ENCODE measurements around the gene HPSE2.
A peak's percentile ranks its signal among the peaks of the same experiment; 100 is the strongest.

The HPSE2 gene

DNA sequence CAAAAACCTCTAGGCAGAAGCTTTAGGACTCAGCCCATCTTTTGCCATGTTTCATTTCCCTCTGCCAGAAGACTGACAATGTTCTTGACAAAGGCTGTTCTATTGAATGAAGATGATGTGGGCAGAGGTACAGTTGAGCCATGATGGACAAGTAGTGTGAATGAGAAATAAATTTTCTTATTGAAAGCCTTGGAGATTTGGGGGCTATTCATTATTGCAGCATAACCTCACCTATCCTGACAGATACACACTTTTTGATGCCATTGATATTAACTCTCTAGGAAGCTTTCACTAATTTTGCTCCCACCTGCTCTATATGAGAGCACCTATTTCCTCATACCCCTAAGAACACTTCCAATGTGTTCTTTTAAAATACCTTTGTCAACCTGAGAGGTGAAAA is 752.0 kb downstream of the HPSE2 start:
- no peak for DNase-seq

DNA sequence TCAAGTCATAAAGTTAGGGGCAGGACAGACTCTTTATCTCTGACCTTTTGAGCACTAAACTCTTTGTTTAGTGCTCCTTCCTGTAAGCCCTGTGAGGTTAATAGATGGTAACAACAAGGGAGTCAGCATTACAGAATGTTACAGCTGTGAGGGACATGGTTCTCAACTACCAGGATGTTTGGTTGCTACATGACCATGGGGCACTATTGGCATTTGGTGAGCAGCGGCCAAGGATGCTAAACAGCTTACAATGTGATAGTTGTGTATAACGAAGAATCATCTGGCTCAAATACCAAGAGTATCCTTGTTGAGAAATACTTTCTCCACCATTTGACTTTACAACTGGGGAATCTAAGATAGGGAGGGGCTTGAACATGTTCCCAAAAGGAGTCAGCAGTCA is 753.6 kb downstream of the HPSE2 start:
- no peak for DNase-seq

DNA sequence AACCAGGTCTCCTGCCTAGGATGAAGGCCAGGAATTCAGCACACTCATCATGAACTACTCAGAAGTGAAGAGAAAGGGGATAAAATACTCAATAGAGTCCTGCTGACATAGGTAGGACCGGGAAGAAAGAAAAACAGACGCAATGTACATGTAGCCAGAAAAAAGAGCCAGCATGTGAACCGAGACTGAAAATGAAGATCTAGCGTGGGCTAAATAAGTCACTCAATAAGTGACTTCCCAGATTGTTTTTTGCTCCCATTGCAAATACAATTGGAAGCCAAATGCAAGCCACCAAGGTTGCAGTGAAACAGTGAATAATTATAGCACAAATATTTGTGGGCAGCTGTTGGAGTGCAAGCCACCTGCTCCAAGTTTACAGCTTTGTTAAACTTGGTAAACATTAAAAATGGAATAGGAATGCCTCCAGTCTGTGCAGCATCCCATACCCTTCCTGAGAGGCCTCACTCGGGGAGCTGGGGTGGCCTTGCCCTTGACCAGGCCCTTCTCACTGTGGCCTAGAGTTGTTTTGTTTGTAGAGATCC is 754.2 kb downstream of the HPSE2 start:
- DNase-seq: no peak

DNA sequence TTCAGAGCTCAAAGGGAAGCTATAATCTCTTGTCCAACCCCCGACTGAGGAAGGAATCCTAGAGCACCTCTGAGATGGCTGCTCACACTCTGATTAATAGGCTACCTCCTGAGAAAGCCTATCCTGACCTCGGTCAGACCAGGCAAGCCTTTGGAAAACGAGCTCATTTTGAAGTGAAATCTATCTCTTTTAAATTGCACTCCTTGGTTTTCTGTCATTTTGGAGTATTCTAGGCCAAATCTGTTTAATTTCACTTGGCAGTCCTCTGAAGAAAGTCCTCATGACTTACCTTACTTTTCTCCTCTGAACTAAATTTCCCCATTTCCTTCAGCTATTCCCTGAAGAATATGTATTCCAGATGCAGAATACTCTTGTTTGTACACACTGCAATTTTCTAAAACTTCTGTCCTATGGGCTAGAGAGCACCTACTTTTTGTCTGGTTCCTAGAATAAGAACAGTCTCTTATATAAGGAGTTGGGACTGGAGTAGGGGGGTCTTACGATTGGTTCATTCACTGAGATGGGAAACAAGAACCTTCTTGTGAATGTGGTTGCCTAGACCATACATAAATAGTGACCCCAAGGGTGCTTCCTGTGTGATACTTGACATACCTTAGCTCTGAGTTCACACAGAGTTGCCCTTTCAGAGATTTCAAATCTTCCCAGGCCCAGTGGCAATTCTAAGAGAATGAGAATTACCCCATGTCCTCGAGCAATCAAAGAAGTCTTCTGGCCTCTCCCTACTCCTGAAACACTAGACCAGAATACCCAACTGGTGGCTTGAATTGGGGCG is 757.0 kb downstream of the HPSE2 start:
- no peak for DNase-seq

DNA sequence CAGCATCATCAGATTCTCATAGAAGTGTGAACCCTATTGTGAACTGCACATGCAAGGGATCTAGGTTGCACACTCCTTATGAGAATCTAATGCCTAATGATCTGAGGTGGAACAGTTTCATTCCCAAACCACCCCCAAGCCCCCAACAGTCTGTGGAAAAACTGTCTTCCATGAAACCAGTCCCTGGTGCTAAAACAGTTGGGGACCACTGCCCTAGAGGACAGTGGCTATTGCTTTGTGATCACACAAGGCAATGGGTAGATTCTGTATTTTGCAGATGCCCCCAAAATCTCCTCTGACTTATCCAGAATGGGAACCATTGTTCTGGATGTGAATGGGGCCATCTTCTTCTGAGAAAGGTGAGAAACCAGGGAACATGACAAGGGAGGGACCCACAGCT is 757.8 kb downstream of the HPSE2 start:
- no peak for DNase-seq

DNA sequence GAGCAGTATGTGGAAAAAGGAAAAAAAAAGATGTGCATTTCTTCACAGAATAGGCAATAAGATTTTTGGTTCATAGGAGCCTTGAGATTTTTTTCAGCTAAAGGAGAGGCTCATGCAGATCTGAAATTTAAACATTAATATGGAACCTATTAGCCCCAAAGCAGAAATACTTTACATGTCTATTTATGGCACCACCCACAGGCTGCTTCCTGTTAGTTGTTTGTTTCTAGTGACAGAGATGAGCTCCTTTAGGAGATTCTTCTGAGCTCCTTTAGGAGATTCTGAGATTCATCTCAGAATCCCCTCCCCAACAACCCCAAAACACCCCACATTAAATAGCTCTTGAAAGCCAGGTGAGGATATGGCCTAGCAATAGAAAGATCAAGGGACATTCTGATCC is 761.0 kb downstream of the HPSE2 start:
- no peak for DNase-seq

DNA sequence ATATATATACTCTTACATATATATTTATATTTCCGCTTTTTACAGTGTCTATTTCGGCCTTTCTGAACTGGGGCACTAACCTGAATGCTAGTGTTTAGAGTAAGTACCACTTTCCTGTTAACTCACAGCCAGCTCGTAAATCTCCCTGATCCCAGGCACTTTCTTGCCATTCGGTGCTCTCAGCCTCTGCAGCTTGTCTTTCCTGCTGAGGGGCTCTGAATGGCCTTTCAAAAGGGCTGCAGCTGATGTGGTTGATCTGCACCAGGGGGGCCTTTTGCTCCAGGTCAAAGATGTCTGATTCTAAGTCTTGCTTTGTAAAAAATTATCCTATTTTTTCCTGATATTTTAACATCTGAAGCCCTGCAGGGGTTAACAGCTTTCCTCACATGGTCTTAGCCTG is 763.5 kb downstream of the HPSE2 start:
- no peak for DNase-seq

DNA sequence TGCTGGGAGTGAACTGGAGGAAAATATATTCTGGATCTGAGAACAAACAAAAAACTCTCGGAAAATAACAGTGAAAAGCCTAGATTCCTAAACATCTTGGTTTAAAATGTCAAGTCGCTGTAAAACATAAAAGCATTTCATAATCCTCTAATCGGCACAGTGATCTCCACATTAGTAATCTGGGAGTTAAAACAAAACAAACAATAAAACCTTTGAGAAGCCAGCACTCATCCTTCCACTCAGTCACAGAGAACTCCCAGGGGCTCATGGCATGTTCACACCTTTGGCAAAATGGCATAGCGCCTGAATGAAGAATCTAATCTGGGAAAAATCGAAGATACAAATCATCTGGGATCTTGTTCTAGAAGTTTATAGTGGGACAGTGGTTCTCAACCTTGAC is 764.8 kb downstream of the HPSE2 start:
- no peak for DNase-seq

DNA sequence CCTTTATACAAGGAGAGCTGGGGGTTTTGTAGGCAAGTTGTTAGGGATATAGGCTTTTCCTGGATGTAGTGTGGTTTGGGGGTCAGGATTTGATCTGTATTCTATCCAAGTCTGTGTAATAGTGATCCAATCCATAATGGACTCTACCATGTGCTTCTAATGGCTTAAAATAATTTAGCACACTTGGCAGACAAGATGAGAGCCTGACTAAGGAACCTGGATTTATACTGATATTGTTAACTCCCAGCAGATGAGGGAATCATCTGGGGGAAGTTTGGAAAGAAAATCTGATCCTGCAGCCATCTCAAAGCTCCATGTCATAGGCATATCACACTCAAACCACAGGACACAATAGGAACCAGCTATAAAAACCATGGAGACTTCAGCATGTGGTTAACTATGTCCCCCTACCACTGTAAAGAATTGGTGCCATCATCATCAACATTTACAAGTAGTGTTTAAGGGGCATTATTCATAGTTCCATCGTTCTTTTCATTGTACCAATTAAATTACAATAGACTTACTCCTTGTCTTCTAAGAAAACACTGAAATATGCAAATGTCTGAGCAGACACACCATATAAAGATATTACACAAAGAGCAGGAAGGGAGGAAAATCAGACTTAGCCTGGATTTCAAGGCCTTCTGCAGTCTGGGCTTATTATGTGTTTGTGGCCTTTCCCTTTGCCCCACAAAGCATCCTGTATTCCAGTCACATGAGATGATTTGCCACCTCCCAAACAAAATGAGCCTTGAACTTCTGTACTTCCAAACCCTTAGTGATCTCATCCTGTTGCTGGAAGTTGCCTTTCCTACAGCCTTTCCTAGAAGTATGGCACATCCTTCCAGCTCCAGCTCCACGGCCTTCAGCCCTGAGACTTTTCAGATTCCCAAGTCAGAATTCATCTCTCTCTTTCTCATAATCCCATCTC is 766.4 kb downstream of the HPSE2 start:
- no peak for DNase-seq

DNA sequence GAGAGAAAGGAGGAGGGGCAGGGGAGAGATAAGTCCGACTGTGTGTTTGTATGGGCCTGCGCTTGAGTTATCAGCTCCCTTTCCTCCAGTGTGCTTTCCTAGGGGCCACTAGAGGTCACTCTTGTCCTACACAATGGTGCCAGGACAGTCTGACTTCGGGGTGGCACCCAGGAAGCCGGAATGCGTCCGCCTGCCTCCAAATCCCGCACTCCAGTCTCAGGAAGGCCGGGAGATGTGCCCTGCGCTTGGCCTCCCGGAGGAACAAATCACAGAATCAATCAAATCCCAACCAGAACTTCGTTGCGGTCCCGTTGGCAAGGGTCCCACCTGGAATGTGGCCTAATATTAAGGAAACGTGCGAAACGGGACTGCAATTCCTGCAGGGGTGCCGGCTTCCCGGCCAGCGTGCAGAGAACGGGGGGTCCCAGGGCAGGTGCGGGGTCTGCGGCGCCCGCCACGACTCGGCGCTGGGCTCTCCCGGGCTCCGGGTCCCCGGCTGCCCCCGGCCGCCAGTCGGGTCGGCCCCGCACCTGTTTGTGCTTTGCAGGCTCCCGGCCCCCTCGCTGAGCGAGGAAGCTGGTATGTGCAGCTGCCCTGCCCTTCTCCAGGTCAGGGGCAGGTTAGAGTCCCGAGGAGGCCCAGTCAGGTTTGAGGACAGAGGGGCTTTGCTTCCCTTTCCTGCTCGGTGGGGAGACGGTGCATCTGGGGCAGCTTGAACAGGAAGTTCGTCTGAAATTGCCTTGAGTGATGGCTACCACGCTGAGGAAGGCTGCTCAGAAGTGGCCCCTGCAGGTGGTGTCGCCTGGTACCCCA is 767.9 kb downstream of the HPSE2 start:
- peak; percentile 61 to 85 for DNase-seq

DNA sequence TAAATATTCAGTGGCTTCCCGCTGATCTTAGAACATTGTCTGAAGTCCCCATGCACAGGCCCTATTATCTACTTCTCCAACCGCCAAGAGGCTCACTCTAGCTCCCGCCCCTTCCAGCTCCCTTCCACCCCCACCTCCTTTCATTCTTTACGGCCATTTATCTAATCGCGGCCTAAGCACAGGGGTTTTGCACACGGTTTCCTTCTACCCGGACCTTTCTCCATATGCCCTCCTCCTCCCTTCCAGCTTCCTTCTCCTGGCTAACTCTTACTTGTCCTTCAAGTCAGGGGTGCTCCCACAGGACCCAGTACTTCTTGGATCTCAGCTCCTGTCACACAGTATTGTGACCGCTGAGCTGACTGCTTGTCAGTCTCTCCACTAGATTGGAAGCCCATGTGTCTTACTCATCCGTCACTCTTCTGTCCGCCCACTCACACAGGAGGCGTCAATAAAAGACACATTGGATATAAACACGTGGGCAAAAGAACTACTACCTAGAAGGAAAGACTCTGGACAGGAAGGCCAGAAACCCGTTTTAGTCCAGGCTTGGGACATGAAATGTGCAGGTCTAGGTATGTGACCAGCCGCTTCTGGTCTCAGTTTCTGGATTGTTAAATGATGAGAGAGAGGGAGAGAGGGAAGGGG is 768.7 kb downstream of the HPSE2 start:
- DNase-seq: no peak

DNA sequence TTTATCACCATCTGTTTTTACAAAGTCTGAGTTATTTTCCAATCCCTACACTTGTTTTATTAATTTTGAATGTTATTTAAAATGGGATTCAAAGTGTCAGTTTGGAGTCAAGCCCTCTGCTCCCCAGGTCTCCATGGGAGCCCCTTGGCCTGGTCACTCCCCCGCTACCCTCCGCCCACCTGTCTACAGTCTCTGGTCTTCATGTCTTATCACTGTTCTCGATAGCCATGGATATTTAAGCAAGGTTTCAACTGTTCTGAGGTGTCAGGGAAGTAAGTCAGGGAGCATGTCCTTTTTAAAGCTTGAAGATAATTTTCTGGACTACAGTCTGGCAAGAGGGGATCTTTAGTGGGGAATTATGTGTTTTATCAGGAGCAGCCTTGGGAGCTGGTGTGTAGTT is 769.8 kb downstream of the HPSE2 start:
- DNase-seq: no peak

DNA sequence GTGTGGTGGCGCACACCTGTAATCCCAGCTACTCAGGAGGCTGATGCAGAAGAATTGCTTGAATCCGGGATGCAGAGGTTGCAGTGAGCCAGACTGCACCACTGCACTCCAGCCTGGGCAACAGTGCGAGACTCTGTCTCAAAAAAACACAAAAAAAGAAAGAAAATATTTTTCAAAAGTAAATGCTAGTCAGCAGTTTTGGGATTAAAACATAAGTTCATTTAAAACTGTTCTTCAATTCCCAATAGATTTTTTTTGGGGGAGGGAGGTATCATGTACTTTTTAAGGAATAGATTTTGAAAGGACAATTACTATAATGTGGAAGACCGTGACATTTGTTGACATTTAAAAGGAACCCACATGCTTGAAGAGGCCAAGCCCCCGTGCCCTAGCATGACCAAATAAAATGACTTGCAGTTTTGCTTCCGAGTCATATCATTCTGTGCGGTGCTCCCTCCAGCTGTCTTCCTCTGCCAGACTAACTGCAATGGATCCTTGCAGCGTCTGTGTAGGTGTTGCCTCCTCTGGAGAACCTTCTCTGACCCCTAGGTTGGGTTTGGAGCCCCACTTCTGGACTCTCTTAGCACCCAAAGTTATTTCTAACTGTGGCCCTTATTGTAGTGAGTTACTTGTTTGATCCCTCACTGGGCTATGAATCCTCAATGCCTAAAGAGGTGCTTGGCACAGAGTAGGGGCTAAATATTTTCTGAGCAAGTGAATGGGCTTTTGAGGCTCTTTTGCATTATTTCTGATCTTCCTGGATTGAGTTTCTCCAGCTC is 771.5 kb downstream of the HPSE2 start:
- DNase-seq: no peak

DNA sequence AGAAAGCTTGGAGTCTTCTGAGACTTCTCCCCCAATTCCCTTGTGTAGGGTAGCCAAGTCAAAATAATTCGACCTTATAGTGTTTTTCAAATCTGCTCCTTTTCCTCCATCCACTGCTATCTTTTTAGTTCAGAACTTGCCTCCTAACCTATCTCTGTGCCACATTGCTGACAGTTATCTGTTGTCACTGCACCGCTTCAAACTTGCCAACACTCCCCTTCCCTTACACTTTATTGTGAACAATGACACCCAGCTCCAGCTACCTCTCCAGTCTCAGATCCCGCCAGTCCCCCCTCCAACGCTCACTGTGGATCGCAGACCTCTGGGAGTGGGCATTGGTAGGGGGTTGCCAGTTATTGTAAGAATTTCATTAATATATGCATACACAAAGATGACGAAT is 772.6 kb downstream of the HPSE2 start:
- no peak for DNase-seq

DNA sequence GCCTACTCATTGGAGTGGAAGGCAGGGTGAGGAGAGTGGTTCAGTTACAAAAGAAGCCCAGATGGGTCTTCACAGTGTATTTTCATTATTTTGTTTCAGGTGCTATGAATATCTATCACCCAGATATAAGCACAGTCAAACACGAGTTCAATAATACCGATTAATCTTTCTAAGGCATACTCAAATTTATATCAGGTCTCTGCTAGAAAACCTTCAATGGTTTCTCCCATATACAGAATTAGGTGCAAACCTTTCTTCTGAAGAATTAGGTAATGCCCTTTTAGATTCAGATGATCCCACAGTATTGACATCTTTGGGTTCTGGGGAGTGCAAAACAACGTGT is 774.2 kb downstream of the HPSE2 start:
- no peak for DNase-seq

DNA sequence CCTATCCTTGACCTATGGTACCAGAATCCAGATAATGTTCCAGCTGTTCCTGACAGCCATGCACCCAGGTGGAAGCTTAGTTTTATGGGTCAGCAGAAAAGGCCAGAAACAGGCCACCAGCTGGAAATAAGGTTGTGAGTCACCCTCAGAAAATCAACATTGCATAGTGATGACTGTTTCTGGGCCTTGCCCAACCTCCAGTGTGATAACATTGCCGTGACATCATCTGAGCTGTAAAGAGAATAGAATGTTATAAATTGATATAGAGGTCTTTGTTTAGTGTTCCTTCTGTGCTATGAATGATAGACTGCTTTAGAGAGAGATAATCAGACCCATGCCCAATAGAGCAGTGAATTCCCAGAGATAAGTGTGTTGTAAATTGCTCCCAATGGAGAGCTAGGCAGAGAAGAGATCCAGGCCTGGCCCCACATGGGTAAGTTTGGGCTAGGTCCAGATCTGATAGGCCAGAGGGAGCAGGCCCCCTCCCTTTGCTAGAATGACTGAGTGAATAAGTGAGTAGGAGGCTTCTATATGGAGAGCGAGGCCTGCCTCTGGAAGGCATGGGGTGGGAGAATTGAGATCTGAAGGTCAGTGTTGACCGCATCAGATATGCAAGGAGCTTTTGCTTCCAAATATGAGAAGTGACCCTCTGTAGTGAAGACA is 774.7 kb downstream of the HPSE2 start:
- no peak for DNase-seq

DNA sequence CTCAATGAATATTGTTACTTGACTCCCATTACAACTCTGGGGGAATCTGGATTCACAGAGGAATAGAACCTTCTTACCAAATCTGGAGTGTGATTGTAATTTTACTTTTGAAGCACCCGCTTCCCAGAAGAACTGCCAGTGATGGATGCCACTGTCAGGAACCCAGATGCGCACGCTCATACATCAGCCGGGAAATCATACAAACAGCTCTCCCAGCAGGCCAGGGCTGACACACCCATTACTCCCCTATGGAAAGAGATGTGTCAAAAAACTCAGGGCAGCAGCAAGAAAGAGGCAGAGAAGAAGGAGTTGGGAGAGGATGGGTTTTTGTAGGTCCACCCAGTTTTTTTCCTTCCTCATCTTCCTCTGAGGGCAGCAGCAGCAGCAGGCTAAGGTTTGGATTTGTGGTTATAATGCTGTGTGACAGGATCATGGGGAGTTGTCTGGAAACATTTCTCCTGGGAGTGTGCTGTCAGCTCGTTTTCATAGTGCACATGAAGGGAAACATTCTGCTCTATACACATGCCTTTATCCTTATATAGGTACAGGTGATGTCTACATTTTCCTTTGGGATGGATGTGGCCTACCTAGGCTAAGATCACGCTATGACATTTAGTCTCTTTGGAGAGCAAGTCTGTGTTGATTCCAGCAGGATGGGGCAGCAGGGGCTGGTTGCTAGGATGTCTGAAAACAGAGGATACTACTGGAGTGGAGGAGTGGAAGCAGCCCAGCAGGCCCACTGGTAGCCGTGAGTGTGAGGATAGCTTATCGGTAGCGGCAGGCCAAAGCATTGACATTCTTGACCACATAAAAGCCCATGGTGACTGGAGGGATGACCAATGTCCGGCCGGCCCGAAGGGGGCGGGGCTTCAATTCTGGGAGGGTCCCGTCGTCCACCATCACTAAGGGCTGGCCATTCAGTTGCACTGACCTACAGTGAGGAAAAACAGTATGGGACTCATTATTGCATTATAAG is 776.6 kb downstream of the HPSE2 start:
- DNase-seq: no peak

DNA sequence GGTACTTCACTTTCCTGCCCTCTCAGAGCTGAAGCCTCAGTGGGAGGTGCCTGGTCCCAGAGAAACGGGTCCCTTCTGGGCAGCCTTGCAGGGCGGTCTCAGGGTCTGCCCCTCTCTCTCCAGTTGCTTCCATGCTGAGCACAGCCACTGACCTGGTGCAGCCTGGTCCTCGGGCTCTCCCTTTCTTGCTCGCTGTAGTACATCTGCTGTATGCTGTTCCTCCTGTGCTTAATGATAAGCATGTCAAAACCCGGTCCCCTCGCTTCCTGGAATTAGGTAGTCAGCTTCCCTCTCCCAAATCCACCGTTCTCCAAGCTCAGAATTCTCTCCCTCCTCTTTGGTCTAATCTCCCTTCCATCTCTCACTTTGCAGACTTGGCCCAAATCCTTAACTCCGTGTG is 777.9 kb downstream of the HPSE2 start:
- DNase-seq: no peak

DNA sequence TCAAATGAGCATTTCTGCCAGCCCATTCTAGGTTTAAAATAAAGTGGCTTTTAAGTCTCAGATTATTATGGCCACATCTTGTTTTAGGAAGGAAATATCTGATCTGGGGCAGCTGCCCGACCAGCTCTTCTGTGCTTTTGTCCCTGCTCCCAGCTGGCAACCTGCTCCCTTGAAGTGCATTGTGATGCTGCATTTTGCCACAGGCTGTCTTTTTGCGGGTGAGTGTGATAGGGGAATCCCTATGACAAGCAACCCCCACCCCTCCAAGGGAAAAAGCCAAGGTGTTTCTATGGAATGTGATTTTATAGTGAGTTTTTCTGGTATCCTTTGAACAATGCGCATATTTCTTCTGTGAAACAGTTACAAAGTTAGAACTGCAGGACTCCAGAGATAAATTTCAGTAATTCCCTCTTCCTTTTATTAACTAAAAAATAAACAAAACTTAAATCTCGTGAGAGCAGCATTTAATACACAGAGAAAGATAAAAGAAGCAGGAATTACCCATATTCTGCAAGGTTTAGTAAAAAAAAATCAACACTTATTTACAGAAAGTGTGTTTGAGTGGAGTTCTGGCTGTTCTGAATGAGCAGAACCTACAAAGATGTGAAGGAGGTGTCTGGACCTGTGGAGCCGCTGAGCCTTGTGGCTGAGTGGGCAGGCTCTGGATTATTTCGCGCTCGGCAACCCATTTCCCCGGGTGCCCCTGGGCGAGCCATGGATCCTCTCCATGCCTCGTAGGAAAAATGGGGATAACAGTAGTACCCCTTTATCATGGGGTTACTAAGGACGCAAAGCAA is 778.8 kb downstream of the HPSE2 start:
- no peak for DNase-seq
